Left lobe of liver (tissue), 2 donors: ENCODE measurements around the gene ATAD3A. TPM values are rescaled to one million over a fixed set of nuclear protein-coding genes. Genes with fewer than 3 reads are reported as not detected.
"Not testable (repeated sequence)": the region's sequence is repeated elsewhere in the genome, so short reads cannot be mapped to it uniquely, and the experiment has no call there.

Experiments
- ATAC-seq: fragments of 200-7000 bp; cut with Tn5 transposase; one replicate; pipeline ENCODE4 v1.9.1; 2020; ENCODE audit warnings: mild to moderate bottlenecking, moderate library complexity
- DNase-seq: peaks from one replicate; pipeline ENCODE4 v3.0.0-alpha.2; 2020; ENCODE audit warnings: low spot score
- total RNA-seq: library from RNA; stranded (reverse); gene quantifications from one replicate; pipeline ENCODE4 v1.2.1, GENCODE V29; 2021
- donor health status: DM: no; HTN: no; CAD: no; lungs with moderate emphysema.
- donor health status: DM: no; HTN: yes; CAD: no.

ATAD3A gene
- total RNA-seq, 1 donor from 2014 or later: 16.3 TPM

DNA sequence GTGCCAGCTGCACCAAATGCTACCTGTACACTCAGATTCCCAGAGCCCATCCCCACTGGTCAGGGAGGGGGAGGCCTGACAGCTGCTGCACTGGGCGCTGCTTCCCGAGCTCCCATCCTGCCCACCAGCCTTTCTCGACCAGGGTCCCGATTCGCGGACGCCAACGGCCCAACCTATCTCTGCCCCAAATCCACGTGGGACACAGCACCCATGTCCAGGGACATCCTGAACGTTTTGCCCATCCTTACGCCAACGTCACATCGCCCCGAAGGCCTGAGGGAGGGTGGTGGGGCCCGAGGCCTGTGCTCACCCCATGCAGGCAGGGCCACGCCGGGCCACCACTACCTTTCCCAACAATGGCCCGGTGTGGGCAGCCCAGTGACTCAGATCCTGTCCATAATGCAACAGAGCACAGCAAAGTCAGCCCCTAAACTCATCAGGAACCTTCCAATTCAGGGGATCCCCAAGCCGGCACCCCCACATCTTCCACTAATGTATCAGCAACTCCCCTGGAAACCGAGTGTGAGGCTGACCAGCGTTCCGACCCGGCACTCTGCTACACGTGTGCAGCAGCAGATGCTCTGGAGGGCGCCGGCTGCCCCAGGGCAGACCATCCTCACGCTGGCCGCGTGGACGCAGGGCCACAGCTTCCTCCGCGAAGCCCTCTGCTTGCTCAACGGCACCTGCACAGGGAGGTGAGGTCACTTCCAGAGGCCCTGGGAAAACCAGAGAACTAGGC is 39.7 kb downstream of the ATAD3A start:
- no peak for ATAC-seq
- DNase-seq: no peak

DNA sequence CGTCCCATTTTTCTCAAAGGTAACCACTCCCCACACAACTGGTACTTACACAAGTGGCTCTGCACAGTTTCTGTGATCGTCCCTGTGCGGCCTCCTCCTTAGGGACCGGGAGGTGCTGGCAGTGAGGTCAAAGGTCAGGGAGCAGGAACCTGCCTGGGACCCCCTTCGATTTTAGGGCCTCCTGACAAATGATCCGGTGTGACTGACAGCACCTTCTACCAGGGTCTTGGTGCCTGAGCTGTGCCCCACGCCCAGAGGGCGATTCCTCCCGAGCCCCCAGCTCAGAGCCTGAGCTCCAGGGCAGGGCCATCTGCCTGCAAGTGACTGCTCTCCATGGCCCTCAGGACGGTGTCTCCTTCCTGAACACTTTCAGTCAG is 40.3 kb downstream of the ATAD3A start:
- ATAC-seq: no peak
- no peak for DNase-seq

DNA sequence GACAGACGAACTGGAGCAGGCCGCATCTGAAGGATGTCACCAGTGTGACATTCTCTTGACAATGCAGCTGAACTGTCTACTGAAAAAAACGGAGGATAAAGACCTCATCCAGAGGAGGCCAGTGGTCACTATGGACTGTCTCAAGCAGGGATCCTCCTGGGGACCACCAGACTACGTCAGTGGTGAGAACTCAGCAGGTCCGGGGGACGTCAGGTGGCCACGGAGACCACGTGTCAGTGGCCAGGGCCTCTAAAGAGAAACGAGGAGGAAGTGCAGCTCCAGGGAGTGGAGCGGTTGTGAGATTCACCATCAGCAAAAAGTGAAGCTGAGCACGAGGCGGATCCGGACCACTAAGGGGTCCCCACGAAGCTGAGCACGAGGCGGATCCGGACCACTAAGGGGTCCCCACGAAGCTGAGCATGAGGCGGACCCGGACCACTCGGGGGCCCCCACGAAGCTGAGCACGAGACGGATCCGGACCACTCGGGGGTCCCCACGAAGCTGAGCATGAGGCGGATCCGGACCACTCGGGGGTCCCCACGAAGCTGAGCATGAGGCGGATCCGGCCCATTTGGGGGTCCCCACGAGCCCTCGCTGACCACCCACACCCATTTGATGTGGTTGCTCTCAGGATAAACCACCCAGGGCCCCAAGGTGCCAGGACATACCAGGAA is 42.0 kb downstream of the ATAD3A start:
- DNase-seq (no peak), ATAC-seq (no peak)

DNA sequence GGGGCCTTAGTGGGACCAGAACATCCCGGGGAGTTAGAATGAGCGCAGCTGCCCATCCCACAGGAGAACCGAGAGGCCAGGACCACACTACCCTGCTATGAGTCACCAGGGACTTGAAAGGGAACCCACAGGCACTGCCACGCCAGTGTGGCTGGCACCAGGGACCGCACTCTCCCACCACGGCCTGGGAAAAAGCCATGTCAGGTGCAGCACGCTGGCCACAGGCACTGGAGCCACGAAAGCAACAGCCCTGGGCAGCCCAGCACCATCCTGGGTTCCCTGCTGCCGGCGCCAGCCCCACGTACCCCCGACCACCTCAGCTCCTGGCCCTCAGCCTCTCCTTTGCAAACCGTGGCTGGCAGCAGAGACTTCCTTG is 42.6 kb downstream of the ATAD3A start:
- DNase-seq (no peak), ATAC-seq (no peak)

DNA sequence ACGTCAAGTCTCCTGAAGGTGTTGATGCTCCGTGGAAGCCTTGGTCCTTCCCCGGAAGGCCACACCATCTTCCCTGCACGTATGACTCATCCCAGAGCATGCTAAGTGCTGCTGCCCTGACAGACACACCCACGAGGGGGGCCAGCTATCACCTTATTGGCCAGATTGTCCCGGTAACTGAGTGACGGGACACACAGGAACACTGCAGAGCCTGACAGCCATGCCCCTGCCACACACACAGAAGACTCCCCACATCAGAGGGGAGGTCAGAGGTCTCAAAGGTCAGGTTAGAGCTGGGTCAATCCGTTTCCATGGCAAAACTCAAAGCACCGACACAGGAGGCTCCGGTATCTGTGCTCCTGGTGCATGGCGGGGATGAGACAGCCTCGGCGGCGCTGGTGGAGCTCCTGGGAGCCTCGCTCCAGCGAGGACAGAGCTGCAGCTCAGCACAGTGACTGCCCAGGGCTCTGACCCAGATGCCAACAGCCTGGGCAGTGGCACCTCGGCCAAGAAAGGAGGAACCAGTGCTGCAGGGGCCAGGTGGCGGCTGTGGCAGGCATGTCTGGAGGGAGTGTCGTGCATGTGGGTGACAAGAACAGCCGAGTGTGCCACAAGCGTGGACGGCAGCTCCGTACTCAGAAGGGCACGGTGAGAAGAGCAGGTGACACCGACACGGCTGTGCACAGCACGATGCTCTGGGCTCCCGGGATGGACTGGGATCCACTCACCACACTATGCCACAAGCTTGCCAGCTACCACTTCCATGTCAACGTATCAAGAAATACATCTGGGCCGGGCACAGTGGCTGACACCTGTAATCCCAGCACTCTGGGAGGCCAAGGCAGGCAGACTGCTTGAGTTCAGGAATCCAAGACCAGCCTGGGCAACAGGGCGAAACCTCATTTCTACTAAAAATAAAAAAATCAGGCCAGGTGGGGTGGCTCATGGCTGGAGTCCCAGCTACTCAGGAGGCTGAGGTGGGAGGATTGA is 43.3 kb downstream of the ATAD3A start:
- ATAC-seq (peak; percentile 70), DNase-seq (peak; percentile 54)

DNA sequence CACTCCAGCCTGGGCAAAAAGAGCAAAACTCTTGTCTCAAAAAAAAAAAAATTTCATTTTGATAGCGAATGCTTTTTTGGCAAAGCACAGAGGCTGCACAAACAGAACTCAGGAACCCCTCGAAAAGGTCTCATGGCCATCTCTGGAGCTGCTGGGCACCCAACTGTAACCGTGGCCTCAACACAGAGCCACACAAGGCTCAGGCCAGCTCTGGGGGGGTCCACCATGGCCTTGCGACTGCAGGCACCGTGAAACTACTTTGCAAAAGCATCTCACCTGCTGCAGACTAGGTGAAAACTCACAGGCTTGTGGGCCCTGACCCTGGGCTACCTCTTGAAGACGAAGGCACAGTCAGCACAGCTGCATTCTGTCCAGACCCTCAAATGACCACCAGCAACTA is 44.5 kb downstream of the ATAD3A start:
- DNase-seq (no peak), ATAC-seq (no peak)

DNA sequence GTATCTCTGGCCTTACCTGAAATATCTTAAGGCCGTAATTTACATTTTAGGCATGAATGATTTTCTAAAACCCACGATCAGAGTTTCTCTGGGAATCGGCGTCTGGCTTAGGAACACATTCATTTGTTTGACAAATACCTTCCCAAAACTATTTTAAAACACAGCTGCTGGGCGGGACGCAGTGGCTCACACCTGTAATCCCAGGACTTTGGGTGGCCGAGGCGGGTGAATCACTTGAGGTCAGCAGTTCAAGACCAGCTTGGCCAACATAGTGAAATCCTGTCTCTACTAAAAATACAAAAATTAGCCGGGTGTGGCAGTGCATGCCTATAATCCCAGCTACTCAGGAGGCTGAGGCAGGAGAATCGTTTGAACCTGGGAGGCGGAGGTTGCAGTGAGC is 45.0 kb downstream of the ATAD3A start:
- not testable (repeated sequence) for DNase-seq, ATAC-seq

DNA sequence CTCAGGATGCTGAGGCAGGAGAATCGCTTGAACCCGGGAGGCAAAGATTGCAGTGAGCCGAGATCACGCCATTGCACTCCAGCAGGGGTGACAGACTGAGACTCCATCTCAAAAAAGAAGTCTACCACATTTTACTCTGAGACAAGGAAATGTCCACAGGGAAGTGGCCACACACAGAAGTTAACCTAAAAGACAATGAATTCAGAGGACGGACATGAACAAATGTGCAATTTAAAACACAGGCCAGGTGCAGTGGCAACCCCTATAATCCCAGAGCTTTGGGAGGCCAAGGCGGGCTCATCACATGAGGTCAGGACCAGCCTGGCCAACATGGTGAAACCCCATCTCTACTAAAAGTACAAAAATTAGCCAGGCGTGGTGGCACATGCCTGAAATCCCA is 45.7 kb downstream of the ATAD3A start:
- ATAC-seq, DNase-seq: not testable (repeated sequence)

DNA sequence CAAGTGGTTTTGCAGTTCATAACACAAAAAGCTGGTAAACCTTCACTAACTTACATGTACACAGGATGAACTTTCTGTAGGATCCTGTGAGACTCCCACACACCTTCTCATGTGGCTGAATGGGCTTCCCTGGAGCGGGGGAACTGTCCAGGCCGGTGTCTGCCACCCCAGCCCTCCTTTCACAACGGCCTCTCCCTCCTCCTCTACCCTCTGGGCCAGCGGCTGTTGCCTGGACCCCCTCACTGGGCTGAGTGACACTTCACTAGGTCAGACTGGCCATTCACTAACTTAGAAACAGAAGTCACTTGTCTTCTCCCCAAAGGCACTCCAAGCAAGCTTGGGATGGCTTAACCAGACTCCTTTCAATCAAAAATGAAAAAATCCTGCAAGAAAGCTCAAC is 46.6 kb downstream of the ATAD3A start:
- no peak for ATAC-seq

DNA sequence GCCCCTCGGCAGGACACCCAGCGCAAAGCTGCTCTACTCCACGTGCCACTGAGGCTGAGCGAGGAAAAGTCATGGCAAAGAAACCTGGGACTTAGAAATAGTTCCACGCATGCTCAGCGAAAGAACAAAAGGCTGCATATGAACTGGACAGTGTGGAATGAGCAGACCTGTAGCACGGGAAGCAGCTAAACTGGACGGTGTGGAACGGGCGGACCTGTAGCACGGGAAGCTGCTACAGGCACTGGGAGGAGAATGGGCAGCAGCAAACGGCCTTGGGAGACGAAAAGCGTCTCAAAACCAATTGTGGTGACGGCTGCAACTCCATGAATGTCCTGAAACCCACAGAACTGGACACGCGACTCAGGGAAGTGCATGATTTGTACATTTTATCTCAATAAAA is 47.1 kb downstream of the ATAD3A start:
- ATAC-seq: no peak

More for the DNA sequence above, 46.6 kb downstream of the ATAD3A start:
- DNase-seq: no peak

DNA sequence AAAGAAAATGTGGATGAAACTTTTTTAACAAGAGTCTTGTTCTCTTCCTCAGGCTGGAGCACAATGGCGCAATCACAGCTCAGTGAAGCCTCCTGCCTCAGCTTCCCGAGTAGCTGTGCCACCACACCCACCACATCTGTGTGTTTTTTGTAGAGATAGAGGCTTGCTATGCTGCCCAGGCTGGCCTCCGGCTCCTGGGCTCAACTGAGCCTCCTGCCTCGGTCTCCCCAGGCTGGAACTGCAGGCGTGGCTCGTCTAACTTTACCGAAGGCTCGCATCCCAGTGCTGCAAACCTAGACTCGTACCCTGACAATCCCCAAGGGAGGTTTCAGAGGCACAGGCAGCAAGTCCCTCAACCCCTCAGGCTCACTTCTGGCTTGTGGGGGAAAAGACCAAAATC is 48.2 kb downstream of the ATAD3A start:
- DNase-seq (no peak), ATAC-seq (no peak)

More for the DNA sequence above, 47.1 kb downstream of the ATAD3A start:
- DNase-seq: no peak

DNA sequence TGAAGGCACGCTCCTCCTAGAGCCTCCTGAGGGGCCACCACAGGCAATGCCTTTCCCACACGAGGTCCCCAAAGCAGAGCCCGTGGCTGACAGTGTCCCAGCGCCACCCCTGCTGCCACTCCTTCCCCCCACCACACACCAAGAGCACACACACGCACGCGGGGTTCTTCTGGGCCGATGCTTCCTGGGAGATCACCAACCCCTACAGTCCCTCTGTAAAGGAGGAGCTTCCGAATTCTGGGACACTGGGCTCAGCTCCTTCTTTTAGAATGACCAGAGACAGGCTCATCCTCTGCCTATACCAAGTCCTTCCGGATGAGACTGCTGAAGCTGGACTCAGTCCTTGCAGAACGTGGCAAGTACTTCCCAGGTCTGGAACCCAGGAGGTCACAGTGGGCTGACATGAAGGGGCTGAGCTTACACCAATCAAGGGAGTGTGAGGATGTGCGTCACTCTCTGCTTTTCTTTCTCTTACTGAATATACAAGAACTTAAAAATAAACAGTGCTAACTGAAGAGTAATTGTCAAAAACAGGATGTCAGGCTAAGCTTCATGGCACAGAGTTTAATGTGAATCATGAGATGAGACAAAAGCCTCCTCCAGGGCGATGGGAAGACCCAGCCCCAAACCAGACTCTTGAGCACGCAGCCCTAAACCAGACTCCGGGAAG is 50.0 kb downstream of the ATAD3A start:
- ATAC-seq (no peak), DNase-seq (no peak)

DNA sequence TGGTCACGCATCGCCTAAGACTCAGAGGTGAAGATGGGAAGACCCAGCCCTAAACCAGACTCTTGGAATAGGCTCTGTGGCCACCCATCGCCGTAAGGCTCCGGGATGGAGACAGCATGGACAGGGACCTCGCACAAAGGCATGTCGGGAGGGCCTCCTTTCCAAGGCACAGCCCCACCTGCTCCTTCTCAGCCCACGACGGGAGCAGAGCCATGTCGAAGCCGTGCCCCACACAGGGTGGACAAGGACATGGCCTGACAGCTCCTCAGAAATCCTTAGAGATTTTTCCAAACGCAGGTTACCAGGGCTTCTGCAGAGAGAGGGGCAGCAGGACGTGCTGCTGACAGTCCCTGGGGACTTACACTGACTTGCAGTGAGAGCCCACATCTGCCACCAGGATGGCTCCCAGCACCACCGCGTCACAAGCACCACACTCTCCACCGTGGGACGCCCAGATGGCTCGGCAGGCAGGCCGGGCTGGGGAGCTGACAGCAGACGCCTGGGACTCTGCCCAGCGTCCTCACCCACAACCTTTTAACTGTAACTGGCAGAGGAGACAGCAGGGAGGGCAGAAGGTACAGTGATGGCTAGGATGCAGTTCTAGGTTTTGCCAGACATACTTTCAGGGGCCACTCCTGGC is 50.7 kb downstream of the ATAD3A start:
- DNase-seq (no peak), ATAC-seq (no peak)

DNA sequence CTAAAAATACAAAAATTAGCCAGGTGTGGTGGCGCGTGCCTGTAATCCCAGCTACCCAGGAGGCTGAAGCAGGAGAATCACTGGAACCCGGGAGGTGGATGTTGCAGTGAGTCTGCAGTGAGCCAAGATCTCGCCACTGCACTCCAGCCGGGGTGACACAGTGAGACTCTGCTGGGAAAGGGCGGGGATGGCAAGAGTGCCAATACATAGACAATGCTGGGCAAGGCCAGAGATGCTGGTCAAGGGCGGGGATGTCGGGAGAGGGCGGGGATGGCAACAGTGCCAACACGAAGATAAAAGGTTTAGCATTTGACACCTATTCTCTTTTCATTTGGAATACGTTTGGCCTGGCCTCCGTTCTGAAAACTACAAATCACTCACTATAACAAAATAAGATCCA is 51.7 kb downstream of the ATAD3A start:
- DNase-seq: no peak
- no peak for ATAC-seq

DNA sequence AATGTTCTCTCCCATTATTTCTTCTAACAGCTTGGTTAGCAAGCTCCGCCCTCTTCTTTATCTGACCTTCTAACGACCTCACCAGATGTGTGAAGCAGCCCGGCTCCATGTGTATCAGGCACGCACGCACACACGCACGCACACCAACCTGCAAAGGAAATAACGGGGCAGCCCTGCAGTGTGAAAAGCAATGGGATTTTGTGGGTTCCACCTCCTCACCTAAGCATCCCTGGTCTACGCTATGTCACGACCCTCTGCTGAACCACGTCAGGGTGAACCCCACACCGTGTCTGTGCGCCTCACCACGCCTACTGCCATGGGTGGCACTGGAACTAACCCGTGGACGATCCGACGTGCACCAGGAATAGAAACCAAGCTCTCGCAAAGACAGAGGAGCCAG is 52.3 kb downstream of the ATAD3A start:
- DNase-seq (no peak), ATAC-seq (no peak)

DNA sequence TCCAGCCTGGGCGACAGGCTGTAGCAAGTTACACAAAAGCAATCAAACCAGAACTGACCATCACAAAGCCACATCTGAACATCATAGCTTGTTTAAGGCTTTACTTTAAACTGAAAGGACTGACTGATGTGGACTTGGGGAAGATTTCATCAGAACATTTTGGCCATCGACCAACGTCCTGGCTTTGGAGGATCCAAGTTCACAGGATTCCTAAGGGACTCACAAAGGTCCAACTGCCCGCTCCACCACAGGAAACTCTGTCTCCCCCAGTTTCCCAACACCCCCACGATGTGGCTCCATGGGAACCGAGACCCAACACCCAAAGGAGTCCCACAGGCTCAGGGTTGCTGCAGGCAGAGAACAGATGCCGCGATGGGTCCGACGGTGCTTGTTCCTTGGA is 53.4 kb downstream of the ATAD3A start:
- DNase-seq (peak; percentile 70), ATAC-seq (peak; percentile 87)

DNA sequence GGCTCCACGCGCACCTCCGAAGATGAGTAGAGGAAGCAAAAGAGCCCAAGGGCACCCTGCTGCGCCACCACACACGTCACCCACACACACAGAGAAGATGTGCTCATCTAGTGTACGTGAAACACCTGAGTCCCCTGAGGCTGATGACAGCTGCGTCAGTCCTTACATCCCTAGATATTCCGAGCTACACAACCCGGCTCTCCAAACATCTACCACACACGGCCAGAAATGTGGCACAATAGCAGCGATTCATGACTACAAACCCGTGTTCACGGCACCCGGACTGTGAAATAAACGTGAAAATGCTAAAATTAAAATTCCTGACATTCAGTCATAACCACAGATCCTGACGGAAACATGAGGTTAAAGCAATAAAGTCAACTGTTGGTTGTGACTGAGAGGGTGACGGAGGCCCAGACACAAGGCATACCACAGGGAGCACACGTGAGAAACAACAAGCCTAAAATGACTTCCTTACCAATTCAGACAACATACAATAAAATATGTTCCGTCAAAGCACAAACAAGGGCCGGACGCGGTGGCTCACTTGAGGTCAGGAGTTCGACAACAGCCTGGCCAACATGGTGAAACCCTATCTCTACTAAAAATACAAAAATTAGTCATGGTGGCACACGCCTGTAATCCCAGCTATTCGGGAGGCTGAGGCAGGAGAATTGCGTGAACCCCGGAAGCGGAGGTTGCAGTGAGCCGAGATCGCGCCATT is 55.4 kb downstream of the ATAD3A start:
- ATAC-seq (no peak), DNase-seq (no peak)

DNA sequence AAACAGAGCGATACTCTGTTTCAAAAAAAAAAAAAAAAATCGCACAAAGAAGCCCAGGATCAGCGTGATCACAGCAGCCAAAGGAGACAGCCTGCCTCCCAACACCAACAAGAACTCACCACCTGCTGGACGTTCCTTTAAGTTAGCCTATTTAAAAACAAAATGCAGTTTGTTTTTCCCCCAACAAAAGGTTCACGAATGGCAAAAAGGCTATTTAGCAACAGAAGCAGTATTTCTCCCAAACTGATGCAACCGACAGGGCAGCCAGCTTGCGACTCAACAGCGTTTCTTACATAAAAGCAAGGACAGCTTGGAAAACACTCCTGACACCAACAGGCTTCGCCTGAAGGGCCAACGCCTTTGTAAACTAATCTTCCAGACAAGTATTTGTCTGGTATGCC is 55.9 kb downstream of the ATAD3A start:
- no peak for DNase-seq
- ATAC-seq: no peak

DNA sequence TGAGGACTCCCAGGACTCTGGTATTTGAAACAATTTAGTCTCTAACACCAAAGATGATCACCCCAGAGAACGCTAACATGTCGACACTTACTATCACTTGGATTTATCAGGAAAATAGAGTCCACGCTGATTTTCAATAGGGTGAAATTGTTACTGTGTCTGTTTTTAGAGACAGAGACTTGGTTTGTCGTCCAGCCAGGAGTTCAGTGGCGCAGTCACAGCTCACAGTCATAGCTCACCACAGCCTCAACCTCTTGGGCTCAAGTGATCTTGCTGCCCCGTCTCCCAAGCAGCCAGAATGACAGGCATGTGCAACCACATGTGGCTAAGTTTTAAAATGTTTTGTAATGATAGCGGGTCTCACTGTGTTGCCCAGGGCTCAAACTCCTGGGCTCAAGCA is 57.4 kb downstream of the ATAD3A start:
- DNase-seq: no peak
- ATAC-seq: no peak
